SHP77 treated with DMSO at 0.1 percent for 48 hours (cell line): ENCODE results near the gene DQX1.

Experiments used
- DNase-seq: peaks from one replicate; lab custom pipeline; 2025; lab: John Stamatoyannopoulos, UW

The DQX1 gene

GRCh38 chr2:74511104-74511989, 14.7 kb downstream of the DQX1 start:
- DNase-seq, result no peak

GRCh38 chr2:74510272-74510671, 15.8 kb downstream of the DQX1 start:
- no peak for DNase-seq

- no peak for DNase-seq
Observed at GRCh38 chr2:74507926-74508520, 18.0 kb downstream of the DQX1 start.

GRCh38 chr2:74507145-74507925, 18.7 kb downstream of the DQX1 start, which contains the start of gene PCGF1:
PCGF1 (minus strand) TSS chr2:74507695; CDS start chr2:74507668, 27 bp downstream.
- DNase-seq, result peak; percentile 96

- no peak for DNase-seq
Observed at GRCh38 chr2:74505448-74506246, 20.4 kb downstream of the DQX1 start.

- DNase-seq, result no peak
Observed at GRCh38 chr2:74504591-74504990, 21.4 kb downstream of the DQX1 start.

GRCh38 chr2:74503506-74504475, 22.2 kb downstream of the DQX1 start:
- DNase-seq, result no peak

GRCh38 chr2:74502720-74503505, 23.1 kb downstream of the DQX1 start:
- DNase-seq, result no peak

- DNase-seq, result no peak
Observed at GRCh38 chr2:74502147-74502719, 23.8 kb downstream of the DQX1 start.

GRCh38 chr2:74501335-74502071, 24.5 kb downstream of the DQX1 start:
- no peak for DNase-seq

GRCh38 chr2:74500578-74500946, 25.5 kb downstream of the DQX1 start:
- no peak for DNase-seq

GRCh38 chr2:74499940-74500577, 26.0 kb downstream of the DQX1 start:
- no peak for DNase-seq

GRCh38 chr2:74499267-74499939, 26.6 kb downstream of the DQX1 start, which contains the start of gene LBX2:
LBX2 (minus strand) TSS chr2:74499603; CDS start chr2:74499537, 66 bp downstream.
- no peak for DNase-seq

GRCh38 chr2:74498500-74499266, 27.3 kb downstream of the DQX1 start:
- no peak for DNase-seq

GRCh38 chr2:74497777-74498499, 28.1 kb downstream of the DQX1 start:
- DNase-seq, result no peak
